Measurements from ENCODE around the gene ODF2. TPM values are rescaled to one million over a fixed set of nuclear protein-coding genes. Genes with fewer than 3 reads are reported as not detected.

The ODF2 gene
- total RNA-seq, 1 donor from 2014 or later, result 18.9 TPM

- Histone ChIP-seq H3K36me3 (peaks cover 0 to 78% of the 10 kb centered on the region in 2 donors), H3K27ac (no peak overlapping the region), H3K4me3 (no peak overlapping the region), H3K9me3 (no peaks in the 10 kb centered on the region), H3K27me3 (no peaks in the 10 kb centered on the region), H3K4me1 (peaks cover under 1% of the 10 kb centered on the region)
- TF ChIP-seq CTCF (IDR thresholded peaks at IDR 0.05) (no peak), POLR2AphosphoS5 (IDR thresholded peaks at IDR 0.05; ENCODE audit: insufficient read depth in 1 of 2, low read depth in 1 of 2) (no peak), POLR2A (IDR thresholded peaks at IDR 0.05) (no peak)
- intact Hi-C loops (cut with DNase I), result no loop called here
- DNase-seq (ENCODE audit: extremely low spot score in 2 of 2), result no peak
Observed at GRCh38 chr9:128523199-128523925, 67.6 kb downstream of the ODF2 start.

GRCh38 chr9:128526720-128527119 is 70.9 kb downstream of the ODF2 start:
- H3K36me3 ChIP-seq, result peaks cover 0 to 79% of the 10 kb centered on the region in 2 donors

GRCh38 chr9:128528445-128529160 is 72.8 kb downstream of the ODF2 start:
- no peak for DNase-seq (ENCODE audit: extremely low spot score in 2 of 2)
- intact Hi-C loops (cut with DNase I), result no loop called here
- H3K9me3 ChIP-seq, result no peaks in the 10 kb centered on the region
- peaks cover 5% of the 10 kb centered on the region for H3K4me1 ChIP-seq
- no peak overlapping the region for H3K4me3 ChIP-seq
- peaks cover 0 to 77% of the 10 kb centered on the region in 2 donors for H3K36me3 ChIP-seq
- no peaks in the 10 kb centered on the region for H3K27me3 ChIP-seq
- no peak for TF ChIP-seq POLR2AphosphoS5 (IDR thresholded peaks at IDR 0.05; ENCODE audit: insufficient read depth in 1 of 2, low read depth in 1 of 2)
- TF ChIP-seq CTCF (IDR thresholded peaks at IDR 0.05), result no peak
- no peak for TF ChIP-seq POLR2A (IDR thresholded peaks at IDR 0.05)
- H3K27ac ChIP-seq, result no peak overlapping the region

More at GRCh38 chr9:128526720-128527119, 70.9 kb downstream of the ODF2 start:
- Histone ChIP-seq H3K9me3 (no peaks in the 10 kb centered on the region), H3K4me3 (no peak overlapping the region), H3K4me1 (peaks cover 5% of the 10 kb centered on the region), H3K27me3 (no peaks in the 10 kb centered on the region), H3K27ac (no peak overlapping the region)
- DNase-seq (ENCODE audit: extremely low spot score in 2 of 2), result no peak
- intact Hi-C loops (cut with DNase I), result no loop called here
- no peak for TF ChIP-seq POLR2AphosphoS5 (IDR thresholded peaks at IDR 0.05; ENCODE audit: insufficient read depth in 1 of 2, low read depth in 1 of 2)
- no peak for TF ChIP-seq CTCF (IDR thresholded peaks at IDR 0.05)
- TF ChIP-seq POLR2A (IDR thresholded peaks at IDR 0.05), result no peak

GRCh38 chr9:128529191-128529590 is 73.4 kb downstream of the ODF2 start:
- intact Hi-C loops (cut with DNase I), result no loop called here
- no peak overlapping the region for H3K27ac ChIP-seq
- peaks cover 5% of the 10 kb centered on the region for H3K4me1 ChIP-seq
- no peak overlapping the region for H3K4me3 ChIP-seq
- H3K36me3 ChIP-seq, result peaks cover 0 to 77% of the 10 kb centered on the region in 2 donors
- DNase-seq (ENCODE audit: extremely low spot score in 2 of 2), result no peak
- no peak for TF ChIP-seq CTCF (IDR thresholded peaks at IDR 0.05)
- no peaks in the 10 kb centered on the region for H3K27me3 ChIP-seq
- H3K9me3 ChIP-seq, result no peaks in the 10 kb centered on the region

- Histone ChIP-seq H3K27me3 (no peaks in the 10 kb centered on the region), H3K9me3 (no peaks in the 10 kb centered on the region), H3K27ac (no peak overlapping the region), H3K4me1 (peaks cover 5% of the 10 kb centered on the region), H3K36me3 (peaks cover 0 to 70% of the 10 kb centered on the region in 2 donors), H3K4me3 (no peak overlapping the region)
- DNase-seq (ENCODE audit: extremely low spot score in 2 of 2), result no peak
- TF ChIP-seq POLR2AphosphoS5 (IDR thresholded peaks at IDR 0.05; ENCODE audit: insufficient read depth in 1 of 2, low read depth in 1 of 2), result no peak
- no peak for TF ChIP-seq POLR2A (IDR thresholded peaks at IDR 0.05)
- TF ChIP-seq CTCF (IDR thresholded peaks at IDR 0.05), result no peak
- intact Hi-C loops (cut with DNase I), result no loop called here
Observed at GRCh38 chr9:128532581-128532980, 76.8 kb downstream of the ODF2 start.

Data from vagina (tissue), 2 donors.